ENCODE measurements around the gene TNFRSF11A.

TNFRSF11A gene

GRCh38 chr18:62324917-62325805, at the start of gene TNFRSF11A:
Gene TNFRSF11A, plus strand, starts transcription at chr18:62325310. Its CDS starts 43 bp downstream, at chr18:62325353.
- DNase-seq = peak; percentile 84

GRCh38 chr18:62277045-62277444, 48.1 kb upstream of the TNFRSF11A start:
- DNase-seq = no peak

- DNase-seq = no peak
Observed at GRCh38 chr18:62279561-62279960, 45.5 kb upstream of the TNFRSF11A start.

GRCh38 chr18:62280058-62280457, 45.1 kb upstream of the TNFRSF11A start:
- no peak for DNase-seq

- no peak for DNase-seq
Observed at GRCh38 chr18:62280786-62281185, 44.3 kb upstream of the TNFRSF11A start.

- peak; percentile 38 for DNase-seq
Observed at GRCh38 chr18:62281684-62282083, 43.4 kb upstream of the TNFRSF11A start.

GRCh38 chr18:62282188-62282629, 42.9 kb upstream of the TNFRSF11A start:
- no peak for DNase-seq

- DNase-seq = no peak
Observed at GRCh38 chr18:62284637-62285036, 40.5 kb upstream of the TNFRSF11A start.

- DNase-seq = no peak
Observed at GRCh38 chr18:62285281-62285680, 39.8 kb upstream of the TNFRSF11A start.

GRCh38 chr18:62287781-62288664, 37.1 kb upstream of the TNFRSF11A start:
- no peak for DNase-seq

- peak; percentile 36 for DNase-seq
Observed at GRCh38 chr18:62288665-62289008, 36.5 kb upstream of the TNFRSF11A start.

- DNase-seq = no peak
Observed at GRCh38 chr18:62289047-62289446, 36.1 kb upstream of the TNFRSF11A start.

- DNase-seq = no peak
Observed at GRCh38 chr18:62294073-62294472, 31.0 kb upstream of the TNFRSF11A start.

- no peak for DNase-seq
Observed at GRCh38 chr18:62300359-62300963, 24.6 kb upstream of the TNFRSF11A start.

- no peak for DNase-seq
Observed at GRCh38 chr18:62301322-62301721, 23.8 kb upstream of the TNFRSF11A start.

GRCh38 chr18:62312851-62313250, 12.3 kb upstream of the TNFRSF11A start:
- no peak for DNase-seq

GRCh38 chr18:62318228-62319180, 6.6 kb upstream of the TNFRSF11A start:
- no peak for DNase-seq

- DNase-seq = peak; percentile 42
Observed at GRCh38 chr18:62321201-62321600, 3.9 kb upstream of the TNFRSF11A start.

GRCh38 chr18:62323483-62324180, 1.5 kb upstream of the TNFRSF11A start:
- DNase-seq = no peak

GRCh38 chr18:62324181-62324828, 805 bp upstream of the TNFRSF11A start:
- peak; percentile 26 for DNase-seq

Data from RPMI8226 (cell line).